ENCODE results near the gene PTPMT1.
A peak's percentile ranks its signal among the peaks of the same experiment; 100 is the strongest.

PTPMT1 gene

DNA sequence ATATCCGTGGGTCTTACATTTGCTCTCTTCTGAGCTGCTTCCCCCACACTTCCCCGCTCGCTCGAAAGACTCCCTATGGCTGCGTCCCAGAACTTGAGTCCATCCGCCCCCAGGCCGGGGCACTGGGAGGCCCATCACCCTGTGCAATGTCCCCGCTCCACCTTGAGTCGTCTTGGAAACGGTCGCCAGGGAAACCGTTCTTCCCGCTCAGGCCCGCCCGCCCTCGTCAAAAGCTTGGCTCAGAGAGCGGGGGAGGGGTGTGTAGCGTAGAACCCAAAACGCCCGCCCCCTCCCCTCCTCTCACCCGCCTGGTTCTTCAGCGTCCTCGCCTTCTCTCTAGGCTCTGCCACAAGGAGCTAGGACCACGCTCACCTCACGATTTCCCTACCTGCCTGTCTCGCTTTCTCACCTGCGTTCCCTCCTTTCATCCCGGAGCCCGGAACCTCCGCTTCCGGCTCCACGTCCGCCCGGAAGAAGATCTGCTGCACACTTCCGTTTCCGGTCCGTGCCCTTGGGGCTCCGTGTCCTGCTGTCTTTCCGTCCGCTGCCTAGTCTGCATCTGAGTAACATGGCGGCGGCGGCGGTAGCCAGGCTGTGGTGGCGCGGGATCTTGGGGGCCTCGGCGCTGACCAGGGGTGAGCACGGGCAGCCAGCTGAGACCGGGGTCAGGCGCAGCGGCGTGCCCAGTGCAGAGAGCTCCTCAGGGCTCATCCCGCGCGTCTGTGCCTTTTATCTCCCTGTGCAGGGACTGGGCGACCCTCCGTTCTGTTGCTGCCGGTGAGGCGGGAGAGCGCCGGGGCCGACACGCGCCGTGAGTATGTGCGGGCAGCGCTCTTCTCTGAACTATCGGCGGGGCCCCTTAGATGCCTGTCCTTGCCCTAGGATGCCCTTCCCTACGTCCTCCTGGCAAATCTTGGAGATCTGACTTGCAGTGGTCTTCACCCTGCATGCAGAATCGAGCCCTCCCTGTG lies 13.4 kb downstream of the PTPMT1 start, which contains the start of the genes KBTBD4 and NDUFS3:
TSS of gene KBTBD4 (minus strand) at position 447 of the 971 bp plus-strand sequence. CDS start at position 428, 19 bp downstream.
TSS of gene NDUFS3 (plus strand) at position 551 of the 971 bp plus-strand sequence. CDS start at position 569, 18 bp downstream.
- peak; percentile 88 for DNase-seq (ENCODE audit: low read depth)

DNA sequence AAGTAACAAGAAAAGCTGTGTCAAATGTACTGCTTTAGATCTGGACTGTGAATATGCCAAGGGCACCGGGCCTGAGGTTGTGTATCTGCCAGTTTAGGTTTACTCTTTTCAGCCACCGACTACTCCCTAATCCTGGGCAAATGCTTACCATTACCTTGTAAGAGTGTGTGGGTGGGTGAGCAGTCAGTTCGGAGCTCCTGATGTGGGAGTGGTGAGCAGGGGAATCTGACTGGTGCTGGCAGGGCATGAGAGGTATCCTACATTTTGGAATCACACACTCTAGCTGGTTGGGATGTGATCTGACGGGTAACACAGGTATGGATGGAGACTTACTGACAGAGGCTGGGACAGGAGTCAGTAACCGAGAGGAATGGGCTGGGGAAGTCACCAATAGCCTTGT lies 18.4 kb downstream of the PTPMT1 start:
- DNase-seq (ENCODE audit: low read depth): no peak

DNA sequence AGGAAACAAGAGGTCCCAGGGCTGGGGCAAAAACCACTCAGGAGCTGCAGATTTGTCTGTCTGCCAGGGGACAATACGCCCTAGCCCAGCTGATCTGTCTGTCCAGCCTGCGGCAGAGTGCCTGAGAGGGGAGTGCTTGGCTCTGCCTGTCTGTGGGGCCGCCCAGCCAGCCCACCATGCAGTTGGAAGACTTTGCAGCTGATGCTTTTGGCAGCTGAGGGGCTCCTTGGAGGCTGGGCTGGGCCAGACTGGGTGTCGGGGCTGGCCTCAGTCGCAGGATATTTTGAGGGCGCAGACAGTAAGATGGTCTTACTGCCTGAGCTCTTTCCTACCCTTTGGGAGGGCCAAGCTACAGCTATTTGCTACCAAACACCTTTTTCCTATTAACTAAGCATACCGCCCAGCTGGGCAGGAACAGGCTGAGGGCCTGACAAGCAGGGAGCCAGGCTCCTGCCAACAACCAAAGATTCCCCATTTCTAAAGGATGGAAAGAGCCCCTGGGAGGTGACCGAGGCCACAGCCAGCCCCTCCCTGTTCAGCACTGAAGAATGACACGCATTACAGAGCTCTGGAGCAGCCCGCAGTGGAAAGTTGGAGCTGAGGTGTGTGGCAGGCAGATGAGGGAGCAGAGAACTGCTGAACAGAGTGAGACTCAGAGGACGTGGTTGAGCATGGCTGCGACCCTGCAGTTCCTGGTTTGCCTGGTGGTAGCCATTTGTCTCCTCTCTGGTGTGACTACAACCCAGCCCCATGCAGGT lies 20.9 kb downstream of the PTPMT1 start, which contains the start of gene FAM180B:
TSS of gene FAM180B (plus strand) at position 581 of the 758 bp plus-strand sequence. CDS start at position 672, 91 bp downstream.
- no peak for DNase-seq (ENCODE audit: low read depth)

DNA sequence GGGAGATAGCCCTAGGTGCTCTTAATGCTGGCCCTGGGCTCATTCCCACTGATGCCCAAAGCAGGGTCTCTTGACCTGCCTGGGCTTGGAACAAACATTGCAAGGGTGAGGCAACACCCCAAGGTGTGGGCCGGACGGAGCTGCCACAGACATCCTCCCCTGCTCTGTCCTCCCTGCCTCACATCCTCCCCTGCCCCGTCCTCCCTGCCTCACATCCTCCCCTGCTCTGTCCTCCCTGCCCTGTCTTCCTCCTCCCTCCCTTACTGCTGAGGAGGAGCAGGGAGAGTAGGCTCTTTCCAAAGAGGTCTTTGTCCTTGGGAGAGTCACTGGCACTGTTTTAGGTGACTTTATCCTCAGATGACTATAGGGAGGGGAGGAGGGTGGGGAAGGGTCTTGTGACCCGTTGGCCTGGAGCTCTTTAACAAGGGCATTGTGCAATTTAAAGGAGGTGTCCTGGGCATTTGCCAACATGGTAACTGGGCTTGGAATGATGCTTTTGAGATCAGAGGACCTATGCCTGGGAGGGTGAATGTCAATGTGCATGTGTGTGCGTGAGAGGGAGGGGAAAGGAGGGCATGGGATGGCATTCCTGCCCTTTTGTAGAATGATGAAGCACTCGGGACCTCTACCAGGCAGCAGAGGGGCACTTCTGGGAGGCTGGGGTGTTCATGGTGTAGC lies 21.8 kb downstream of the PTPMT1 start:
- DNase-seq (ENCODE audit: low read depth): no peak

DNA sequence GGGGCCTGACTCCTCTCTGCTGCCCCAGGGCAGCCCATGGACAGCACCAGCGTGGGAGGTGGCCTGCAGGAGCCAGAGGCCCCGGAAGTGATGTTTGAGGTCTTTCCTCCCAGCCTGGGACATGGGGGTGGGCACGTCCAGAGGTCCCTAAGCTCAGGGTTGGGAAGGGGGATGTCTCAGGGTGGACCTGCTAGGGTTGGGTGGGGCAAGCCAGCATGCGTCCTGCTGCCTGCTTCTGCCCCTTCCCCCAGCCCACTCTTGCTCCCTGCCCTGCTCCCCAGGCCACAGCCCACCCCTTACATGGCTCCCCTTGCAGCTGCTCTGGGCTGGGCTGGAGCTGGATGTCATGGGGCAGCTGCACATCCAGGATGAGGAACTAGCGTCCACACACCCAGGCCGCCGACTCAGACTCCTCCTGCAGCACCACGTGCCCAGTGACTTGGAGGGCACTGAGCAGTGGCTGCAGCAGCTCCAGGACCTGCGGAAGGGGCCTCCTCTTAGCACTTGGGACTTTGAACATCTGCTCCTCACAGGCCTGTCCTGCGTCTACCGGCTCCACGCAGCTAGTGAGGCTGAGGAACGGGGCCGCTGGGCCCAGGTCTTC lies 22.4 kb downstream of the PTPMT1 start:
- no peak for DNase-seq (ENCODE audit: low read depth)

DNA sequence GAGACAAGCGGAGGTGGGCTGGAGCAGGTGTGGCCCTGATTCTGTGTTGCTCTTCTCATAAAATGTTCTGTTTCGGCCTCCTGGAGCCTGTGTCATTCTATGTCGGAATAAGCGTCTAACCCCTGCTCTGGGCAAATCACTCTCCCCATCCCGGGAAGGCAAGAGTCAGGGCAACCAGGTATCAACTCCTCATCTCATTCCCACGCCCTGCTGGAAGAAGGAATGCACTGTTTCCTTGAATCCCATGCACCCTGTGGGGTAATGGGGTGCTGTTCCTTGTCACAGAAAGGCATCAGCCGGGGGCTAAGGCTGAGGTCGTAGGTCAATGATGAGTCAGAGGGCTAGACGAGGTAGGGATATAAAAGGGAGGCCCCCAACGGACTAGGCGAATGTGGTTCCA lies 23.7 kb downstream of the PTPMT1 start:
- no peak for DNase-seq (ENCODE audit: low read depth)

DNA sequence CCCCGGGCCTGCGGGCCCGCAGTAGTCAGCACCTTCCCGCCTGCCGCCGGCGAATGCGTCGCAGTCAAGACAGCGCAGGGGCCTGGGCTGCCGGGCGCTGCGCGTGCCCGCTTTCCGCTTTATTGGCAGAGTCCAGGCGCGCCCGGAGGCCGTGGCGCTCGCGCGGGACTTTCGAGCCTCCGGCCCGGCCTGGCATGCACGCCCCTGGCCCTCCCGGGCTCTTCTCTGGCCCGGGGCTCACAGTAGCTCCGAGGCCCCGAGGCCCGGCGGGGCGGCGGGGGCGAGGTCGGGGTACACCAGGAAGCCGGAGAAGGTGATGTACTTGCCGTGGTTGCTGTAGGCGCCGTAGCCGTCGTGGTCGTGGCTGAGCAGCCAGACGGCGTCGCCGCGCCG lies 24.2 kb downstream of the PTPMT1 start:
- DNase-seq (ENCODE audit: low read depth): no peak

DNA sequence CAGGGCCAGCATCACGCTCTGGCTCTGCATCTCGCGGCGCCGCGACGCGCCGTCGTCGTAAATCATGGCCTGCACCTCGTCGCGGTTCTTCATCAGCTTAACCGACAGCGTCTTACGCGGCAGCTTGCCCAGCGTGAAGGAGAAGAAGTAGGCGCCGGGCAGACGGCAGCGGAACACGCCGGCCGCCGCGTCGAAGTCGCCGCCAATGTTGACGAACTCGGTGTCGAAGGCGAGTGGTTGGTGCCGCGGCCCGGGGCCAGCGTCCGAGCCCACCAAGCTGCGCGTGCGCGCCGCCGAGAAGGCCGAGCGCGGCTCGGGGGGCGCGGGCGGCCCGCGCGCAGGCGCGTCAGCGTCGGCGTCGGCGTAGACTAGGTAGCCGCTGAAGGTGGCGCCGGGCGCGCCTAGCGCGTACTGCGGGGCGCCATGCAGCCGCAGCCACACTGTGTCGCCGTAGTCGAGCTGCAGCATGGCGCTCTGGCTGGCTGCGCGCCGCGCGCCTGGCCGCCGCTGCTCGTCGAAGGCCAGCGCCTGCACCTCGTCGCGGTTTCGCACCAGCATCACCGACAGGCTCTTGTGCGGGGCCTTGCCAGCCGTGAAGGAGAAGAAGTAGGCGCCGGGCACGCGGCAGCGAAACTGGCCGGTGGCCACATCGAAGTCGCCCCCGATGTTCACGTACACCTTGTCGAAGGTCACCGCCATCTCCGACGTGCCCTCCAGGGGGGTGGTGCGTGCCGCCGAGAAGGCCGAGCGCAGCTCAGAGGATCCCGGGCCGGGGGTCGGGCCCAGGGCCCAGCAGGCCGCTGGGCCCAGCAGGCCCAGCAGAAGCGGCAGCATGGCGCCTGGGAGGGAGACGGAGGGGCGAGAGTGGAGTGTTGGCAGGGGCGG lies 24.8 kb downstream of the PTPMT1 start:
- no peak for DNase-seq (ENCODE audit: low read depth)

DNA sequence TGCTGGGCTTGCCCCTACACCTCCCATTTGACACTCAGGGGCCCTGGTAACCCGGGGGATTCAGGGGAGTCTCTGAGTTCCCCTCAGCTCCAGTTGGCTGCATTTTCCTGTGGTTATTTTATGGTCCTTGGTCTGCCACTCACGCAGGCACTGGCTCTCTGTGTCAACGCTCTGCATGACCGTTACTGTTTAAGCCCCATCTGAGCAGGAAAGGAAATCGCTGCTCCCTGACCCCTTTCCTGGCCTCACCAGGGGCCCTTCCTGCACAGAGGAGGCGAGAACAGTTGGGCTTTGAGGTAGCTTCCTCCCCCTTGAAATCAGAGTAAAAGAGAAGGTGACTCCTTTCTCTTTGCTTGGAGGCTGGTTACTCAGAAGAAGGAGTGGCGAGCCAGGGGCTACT lies 26.4 kb downstream of the PTPMT1 start:
- no peak for DNase-seq (ENCODE audit: low read depth)

DNA sequence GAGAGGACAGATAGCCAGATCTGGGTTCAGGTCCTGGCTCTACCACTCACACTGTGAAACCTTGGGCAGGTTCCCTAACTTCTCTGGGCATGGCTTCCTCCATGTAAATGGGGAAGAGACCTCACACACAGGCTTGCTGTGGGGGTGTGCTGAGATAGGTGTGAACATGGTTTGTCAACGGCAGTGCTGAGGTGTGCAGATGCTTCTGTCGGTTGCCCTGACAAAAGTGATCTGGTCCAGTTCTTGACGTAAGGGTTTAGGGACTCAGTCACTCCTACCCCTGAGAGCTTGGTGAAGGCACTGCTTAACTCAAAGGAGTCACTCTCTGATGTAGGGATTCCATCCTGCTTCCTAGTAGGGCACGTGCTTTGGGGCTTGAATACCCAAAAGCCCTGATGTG lies 26.9 kb downstream of the PTPMT1 start:
- DNase-seq (ENCODE audit: low read depth): no peak

DNA sequence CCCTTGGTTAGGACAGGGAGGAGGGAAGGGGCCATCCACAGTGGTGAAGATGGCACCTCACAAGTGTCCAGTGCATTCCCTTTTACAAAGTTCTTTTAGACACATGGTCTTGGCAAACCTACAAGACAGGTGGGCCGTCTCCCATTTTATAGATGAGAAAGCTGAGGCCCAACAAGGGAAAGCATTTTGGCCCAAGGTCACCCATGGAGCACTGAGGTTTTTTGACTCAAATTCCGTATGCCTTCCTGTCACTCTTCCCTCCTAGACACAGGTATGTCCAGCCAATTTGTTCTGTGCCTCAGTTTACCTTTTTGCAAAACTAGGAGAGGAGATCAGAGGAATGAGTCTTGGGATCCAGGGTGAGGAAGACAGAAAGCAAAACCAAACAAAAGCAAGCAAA lies 27.6 kb downstream of the PTPMT1 start:
- DNase-seq (ENCODE audit: low read depth): no peak

DNA sequence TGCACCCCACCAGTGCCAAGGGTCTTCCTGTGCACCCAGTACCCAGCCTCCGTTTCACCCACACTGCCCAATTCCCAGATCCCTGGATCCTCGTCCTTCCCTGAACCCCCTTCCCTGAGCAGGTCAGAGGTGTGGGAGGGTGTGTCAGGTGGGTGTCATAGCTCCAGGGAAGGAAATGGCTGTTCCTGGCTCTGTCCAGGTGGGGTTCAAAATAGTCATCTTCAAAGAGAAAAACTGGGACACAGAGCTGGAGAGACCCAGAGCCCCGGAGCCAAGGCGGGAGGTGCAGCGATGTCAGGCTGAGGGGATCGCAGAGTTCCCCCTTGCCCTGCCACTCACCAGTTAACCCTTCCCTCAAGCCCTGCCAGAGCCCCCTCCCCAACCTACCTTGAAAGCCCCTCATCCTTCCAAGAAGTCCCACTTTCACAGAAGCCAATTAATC lies 28.1 kb downstream of the PTPMT1 start:
- no peak for DNase-seq (ENCODE audit: low read depth)

DNA sequence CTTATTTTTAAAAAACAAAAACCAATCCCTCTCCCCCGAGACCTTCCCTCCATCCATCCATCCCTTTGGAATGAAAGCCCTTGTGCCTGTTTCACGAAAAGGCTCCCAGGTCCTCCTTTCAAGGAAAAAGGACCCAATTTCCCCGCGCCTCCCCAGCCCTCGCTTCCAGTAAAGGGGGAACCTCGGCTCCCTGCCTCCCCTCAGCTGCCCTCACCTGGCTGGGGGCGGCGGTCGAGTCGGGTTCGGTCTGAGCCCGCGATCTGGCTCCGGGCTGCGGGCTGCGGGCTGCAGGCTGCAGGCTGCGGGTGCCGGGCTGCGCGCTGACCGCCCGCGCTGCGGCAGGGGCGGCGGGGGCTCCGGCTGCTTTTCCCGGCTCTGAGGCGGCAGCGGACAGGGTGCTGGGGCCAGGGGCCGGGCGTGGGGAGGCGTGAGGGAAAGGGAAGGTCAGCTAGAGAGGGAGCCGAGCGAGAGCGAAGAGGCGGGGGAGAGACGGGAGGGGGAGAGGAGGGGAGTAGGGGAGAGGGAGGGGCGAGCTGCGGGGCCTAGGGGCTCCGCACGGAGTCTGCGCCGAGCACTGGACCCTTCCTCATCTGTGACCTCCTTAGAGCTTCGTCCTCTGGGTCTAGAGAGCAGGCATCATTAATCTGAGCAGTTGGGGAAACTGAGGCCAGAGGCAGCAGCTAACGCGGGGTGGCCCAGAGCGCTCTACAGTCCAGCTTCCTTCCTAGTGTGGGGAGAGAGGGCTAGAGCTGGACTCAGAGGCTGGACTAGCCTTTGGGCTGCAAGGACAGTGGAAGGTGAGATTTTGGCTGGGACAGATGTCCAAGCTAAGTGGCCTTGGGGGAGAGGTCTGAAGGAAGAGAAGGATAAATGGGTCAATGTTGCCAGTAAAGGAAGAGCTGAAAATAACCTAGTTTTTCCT lies 28.8 kb downstream of the PTPMT1 start, which contains the start of gene C1QTNF4:
TSS of gene C1QTNF4 (minus strand) at position 478 of the 922 bp plus-strand sequence. CDS start 3,601 bp downstream, outside the sequence.
- no peak for DNase-seq (ENCODE audit: low read depth)

DNA sequence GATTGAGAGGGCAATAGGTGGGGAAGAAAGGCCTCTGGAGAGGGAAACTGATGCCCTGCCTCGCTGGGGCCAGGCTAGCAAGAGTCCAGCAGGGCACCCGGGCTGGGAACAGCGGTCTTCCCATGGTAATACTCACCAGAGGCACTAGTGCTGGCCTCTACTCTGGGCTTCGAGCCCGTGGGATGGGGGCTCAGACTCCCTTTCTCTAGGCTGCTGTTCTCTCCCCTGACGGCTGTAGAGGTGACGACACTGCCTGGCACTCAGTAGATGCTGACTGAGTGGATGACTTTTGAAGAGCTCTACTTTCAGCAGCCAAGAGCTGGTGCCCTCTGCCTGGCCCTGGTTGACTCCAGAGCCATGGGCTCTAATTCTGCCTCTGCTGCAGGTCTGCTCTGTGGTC lies 29.6 kb downstream of the PTPMT1 start:
- no peak for DNase-seq (ENCODE audit: low read depth)

DNA sequence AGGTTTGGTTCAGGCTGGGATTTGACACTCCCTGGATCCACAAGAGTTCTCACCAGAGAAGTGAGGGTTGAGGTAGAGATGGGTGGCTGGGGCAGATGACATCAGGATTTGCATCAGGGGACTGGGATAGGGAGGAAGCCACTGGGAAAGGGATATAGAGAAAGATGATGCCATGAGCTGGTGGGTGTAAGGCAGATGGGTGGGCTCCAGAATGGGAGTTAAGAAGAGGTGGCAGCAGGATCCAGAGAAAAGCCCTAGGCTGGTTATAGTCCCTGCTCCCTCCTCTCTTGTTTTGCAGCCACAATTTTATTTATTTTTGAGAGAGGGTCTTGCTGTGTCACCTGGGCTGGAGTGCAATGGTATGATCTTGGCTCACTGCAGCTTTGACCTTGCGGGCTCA lies 30.6 kb downstream of the PTPMT1 start:
- DNase-seq (ENCODE audit: low read depth): no peak

DNA sequence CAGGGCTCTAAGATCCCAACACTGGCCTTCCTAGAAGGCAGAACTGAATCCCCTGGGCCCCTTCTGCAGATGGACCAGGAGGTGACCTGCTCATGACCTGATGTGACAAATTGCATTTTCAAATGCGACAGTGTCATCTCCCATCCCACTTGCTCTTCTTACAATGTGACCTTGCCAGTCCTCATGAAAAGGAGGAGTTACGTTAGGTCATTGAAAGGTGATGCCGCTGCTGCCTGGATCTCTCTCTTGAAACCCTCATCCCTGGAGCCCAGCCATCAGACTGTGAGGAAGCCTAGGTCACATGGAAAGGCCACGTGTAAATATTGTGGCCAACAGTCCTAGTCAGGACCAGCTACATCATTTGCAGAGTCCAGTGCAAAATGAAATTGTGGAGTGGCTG lies 34.5 kb downstream of the PTPMT1 start:
- DNase-seq (ENCODE audit: low read depth): no peak

DNA sequence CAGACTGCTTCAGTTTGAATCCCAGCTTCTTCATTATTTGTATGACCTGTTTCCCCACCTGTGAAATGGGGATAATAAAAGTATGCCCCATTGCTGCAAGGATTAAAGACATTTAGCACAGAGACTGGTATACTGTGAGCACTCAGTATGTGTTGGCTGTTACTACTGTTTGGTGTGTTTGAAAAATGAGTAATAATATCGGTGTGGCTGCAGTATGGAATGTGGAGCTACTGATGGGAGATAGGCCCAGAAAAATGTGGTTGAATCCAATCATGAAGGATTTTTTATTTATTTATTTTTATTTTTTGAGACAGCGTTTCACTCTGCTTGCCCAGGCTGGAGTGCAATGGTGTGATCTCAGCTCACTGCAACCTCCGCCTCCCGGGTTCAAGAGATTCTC lies 37.9 kb downstream of the PTPMT1 start:
- no peak for DNase-seq (ENCODE audit: low read depth)

DNA sequence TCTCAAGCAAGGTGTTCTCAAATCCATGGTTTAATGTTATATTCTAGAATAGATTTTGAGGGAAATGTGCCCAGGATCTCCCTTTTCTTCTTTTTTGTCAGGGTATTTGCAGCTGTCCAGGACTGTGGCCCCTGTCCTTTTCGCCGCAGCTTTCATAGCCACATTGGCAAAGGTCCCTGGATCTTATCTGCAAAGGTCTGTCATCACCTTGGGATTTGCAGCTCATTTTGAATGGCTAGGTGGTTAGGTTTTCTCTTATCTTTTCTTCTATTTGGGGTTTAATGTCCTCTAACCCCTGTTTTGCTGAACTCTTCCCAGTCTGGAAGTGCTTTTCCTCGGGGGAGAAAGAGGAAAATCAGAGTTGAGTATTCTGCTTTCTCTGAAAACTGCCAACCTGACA lies 40.5 kb downstream of the PTPMT1 start:
- no peak for DNase-seq (ENCODE audit: low read depth)

DNA sequence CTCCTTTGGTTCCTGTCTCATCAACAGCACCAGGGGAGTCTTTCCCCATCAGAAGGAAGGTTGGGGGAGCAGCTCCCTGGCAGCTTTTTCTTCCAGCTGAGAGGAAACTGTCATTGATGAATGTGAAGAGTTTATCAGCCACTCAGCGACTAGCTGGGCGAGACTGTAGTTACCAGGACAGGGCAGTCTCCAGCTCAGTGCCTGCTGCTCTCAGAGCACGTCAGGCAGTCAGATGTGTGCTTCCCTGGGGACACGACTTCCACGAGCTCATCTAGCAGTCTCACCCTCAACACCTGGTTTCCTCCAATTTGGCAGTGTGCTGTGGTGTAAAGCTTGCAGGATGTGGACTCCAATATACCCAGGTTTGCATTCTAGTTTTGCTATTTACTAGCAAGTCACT lies 41.3 kb downstream of the PTPMT1 start:
- no peak for DNase-seq (ENCODE audit: low read depth)
